HG02852 (cell line): ENCODE measurements around the gene ASPHD2.
"Not testable (repeated sequence)": the region's sequence is repeated elsewhere in the genome, so short reads cannot be mapped to it uniquely, and the experiment has no call there.

Experiments used
- ATAC-seq: cut with Tn5 transposase; IDR thresholded peaks from one replicate; pipeline ENCODE4 v1.9.1; 2021; ENCODE audit warnings: mild to moderate bottlenecking, moderate library complexity; ENCODE audit not compliant: unreplicated experiment

The ASPHD2 gene

GRCh38 chr22:26428515-26429457, at the start of gene ASPHD2:
TSS of gene ASPHD2 (plus strand) at chr22:26429260. CDS start at chr22:26433616, 4,356 bp downstream.
- peak; percentile 69 for ATAC-seq

- ATAC-seq: no peak
These were observed 48.8 kb upstream of the ASPHD2 start for GRCh38 chr22:26380072-26380830.

- no peak for ATAC-seq
These were observed 46.3 kb upstream of the ASPHD2 start for GRCh38 chr22:26382782-26383181.

- no peak for ATAC-seq
These were observed 45.0 kb upstream of the ASPHD2 start for GRCh38 chr22:26383968-26384556.

GRCh38 chr22:26385164-26385563, 43.9 kb upstream of the ASPHD2 start:
- ATAC-seq: no peak

GRCh38 chr22:26389125-26389524, 39.9 kb upstream of the ASPHD2 start:
- no peak for ATAC-seq

GRCh38 chr22:26391091-26391490, 38.0 kb upstream of the ASPHD2 start:
- no peak for ATAC-seq

- no peak for ATAC-seq
These were observed 37.4 kb upstream of the ASPHD2 start for GRCh38 chr22:26391623-26392022.

- ATAC-seq: no peak
These were observed 35.1 kb upstream of the ASPHD2 start for GRCh38 chr22:26393929-26394328.

GRCh38 chr22:26394777-26395176, 34.3 kb upstream of the ASPHD2 start:
- ATAC-seq: no peak

GRCh38 chr22:26395926-26396325, 33.1 kb upstream of the ASPHD2 start:
- ATAC-seq: no peak

- no peak for ATAC-seq
These were observed 30.3 kb upstream of the ASPHD2 start for GRCh38 chr22:26398741-26399153.

GRCh38 chr22:26399289-26399688, 29.8 kb upstream of the ASPHD2 start:
- no peak for ATAC-seq

- no peak for ATAC-seq
These were observed 27.3 kb upstream of the ASPHD2 start for GRCh38 chr22:26401726-26402125.

GRCh38 chr22:26404851-26405421, 24.1 kb upstream of the ASPHD2 start:
- ATAC-seq: no peak

- no peak for ATAC-seq
These were observed 22.9 kb upstream of the ASPHD2 start for GRCh38 chr22:26406118-26406517.

- ATAC-seq: not testable (repeated sequence)
These were observed 20.4 kb upstream of the ASPHD2 start for GRCh38 chr22:26408562-26409220.

- no peak for ATAC-seq
These were observed 19.2 kb upstream of the ASPHD2 start for GRCh38 chr22:26409719-26410335.

GRCh38 chr22:26410386-26410785, 18.7 kb upstream of the ASPHD2 start:
- no peak for ATAC-seq

- ATAC-seq: no peak
These were observed 14.7 kb upstream of the ASPHD2 start for GRCh38 chr22:26414347-26414746.
